A549 (cell line): ENCODE results near the gene RIMS1.

ENCODE experiments used
- EP300 ChIP-seq, 2 experiments: fragments of >200 bp; sonication (Bioruptor Twin); formaldehyde crosslinking; IDR thresholded peaks; 2 replicates in 1 of 2; 3 replicates in 1 of 2; pipeline ENCODE4 v1.6.1; 2016 to 2017
- MAX ChIP-seq: IDR thresholded peaks from 2 replicates; pipeline ENCODE4 v1.6.1; 2012
- POLR2A ChIP-seq: IDR thresholded peaks from 2 replicates; pipeline ENCODE4 v1.6.1; 2012; ENCODE audit warnings: mild to moderate bottlenecking, low read length
- RAD21 ChIP-seq, 2 experiments: fragments of >200 bp in 1 of 2; sonication (Bioruptor Twin) in 1 of 2; formaldehyde crosslinking in 1 of 2; IDR thresholded peaks in 1 of 2; conservative IDR thresholded peaks in 1 of 2; 2 replicates in 1 of 2; 3 replicates in 1 of 2; pipeline ENCODE4 v1.6.1; 2012 to 2018; ENCODE audit warnings: inconsistent platforms in 1 of 2
- REST ChIP-seq: fragments of 200-600 bp; sonication (generic); IDR thresholded peaks from 2 replicates; pipeline ENCODE4 v1.6.1; 2016; ENCODE audit warnings: antibody characterized with exemption, mild to moderate bottlenecking, moderate library complexity
- RFX5 ChIP-seq: fragments of 450-650 bp; IDR thresholded peaks from 2 replicates; pipeline ENCODE4 v1.7.1; 2014; ENCODE audit warnings: antibody characterized with exemption, mild to moderate bottlenecking, moderate library complexity
- TF ChIP-seq, protein P1 (sequence below): fragments of >200 bp; sonication (Bioruptor Twin); formaldehyde crosslinking; IDR thresholded peaks from 3 replicates; pipeline ENCODE4 v1.5.1; 2016
- TF ChIP-seq, protein P2 (sequence below): IDR thresholded peaks from 2 replicates; pipeline ENCODE4 v1.6.1; 2012; ENCODE audit warnings: low read depth, borderline replicate concordance

DNA sequence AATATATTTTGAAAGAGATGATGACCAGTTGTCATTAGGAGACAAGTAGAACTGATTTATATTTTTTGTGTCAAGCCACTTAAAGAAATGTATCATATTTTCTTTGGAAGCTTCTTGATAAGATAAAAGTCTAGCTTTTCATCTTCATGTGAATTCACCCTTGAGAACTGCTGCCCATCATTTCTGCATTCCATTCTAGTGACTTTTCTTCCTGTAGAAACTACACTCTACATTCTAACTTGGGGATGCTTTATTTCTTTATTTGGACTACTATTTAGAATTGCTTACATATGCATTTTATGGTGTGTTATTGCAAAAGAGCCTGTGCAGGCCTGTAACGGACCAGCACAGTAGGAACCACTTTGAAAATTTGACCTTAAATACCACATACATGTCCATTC lies 400.6 kb downstream of the RIMS1 start:
- TF ChIP-seq REST (no peak), RFX5 (no peak), MAX (no peak), EP300 (IDR thresholded peaks at IDR 0.05) (no peak), RAD21 (conservative IDR thresholded peaks at IDR 0.05 in 1 of 2, IDR thresholded peaks at IDR 0.05 in 1 of 2) (no peak), POLR2A (no peak)
- TF ChIP-seq, protein P1, sequence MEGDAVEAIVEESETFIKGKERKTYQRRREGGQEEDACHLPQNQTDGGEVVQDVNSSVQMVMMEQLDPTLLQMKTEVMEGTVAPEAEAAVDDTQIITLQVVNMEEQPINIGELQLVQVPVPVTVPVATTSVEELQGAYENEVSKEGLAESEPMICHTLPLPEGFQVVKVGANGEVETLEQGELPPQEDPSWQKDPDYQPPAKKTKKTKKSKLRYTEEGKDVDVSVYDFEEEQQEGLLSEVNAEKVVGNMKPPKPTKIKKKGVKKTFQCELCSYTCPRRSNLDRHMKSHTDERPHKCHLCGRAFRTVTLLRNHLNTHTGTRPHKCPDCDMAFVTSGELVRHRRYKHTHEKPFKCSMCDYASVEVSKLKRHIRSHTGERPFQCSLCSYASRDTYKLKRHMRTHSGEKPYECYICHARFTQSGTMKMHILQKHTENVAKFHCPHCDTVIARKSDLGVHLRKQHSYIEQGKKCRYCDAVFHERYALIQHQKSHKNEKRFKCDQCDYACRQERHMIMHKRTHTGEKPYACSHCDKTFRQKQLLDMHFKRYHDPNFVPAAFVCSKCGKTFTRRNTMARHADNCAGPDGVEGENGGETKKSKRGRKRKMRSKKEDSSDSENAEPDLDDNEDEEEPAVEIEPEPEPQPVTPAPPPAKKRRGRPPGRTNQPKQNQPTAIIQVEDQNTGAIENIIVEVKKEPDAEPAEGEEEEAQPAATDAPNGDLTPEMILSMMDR: no peak
- TF ChIP-seq, protein P2, sequence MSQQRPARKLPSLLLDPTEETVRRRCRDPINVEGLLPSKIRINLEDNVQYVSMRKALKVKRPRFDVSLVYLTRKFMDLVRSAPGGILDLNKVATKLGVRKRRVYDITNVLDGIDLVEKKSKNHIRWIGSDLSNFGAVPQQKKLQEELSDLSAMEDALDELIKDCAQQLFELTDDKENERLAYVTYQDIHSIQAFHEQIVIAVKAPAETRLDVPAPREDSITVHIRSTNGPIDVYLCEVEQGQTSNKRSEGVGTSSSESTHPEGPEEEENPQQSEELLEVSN: no peak
